Neural cell (in vitro differentiated cells): ENCODE measurements around the gene FBL. TPM values are rescaled to one million over a fixed set of nuclear protein-coding genes. Genes with fewer than 3 reads are reported as not detected.

Experiments used
- H2AFZ ChIP-seq: fragments of 200-600, 300-800 bp; sonication (generic), shearing (Covaris generic); 2 replicates; pipeline ENCODE4 v1.6.0; 2014; ENCODE audit warnings: low read depth, mild to moderate bottlenecking, antibody characterized with exemption, low read length, moderate library complexity
- H3F3A ChIP-seq: fragments of 200-600 bp; shearing (Covaris generic); 2 replicates; pipeline ENCODE4 v1.6.1; 2016; ENCODE audit warnings: mild to moderate bottlenecking, moderate library complexity, mixed read lengths, antibody characterized with exemption, low read length; ENCODE audit not compliant: insufficient read depth, poor library complexity, severe bottlenecking
- H3K27ac ChIP-seq: fragments of 200-600, 300-800 bp; sonication (generic), shearing (Covaris generic); 2 replicates; pipeline ENCODE4 v1.5.1; 2014; ENCODE audit warnings: mild to moderate bottlenecking, low read length, moderate library complexity
- H3K27me3 ChIP-seq: fragments of 300-800, 200-600 bp; sonication (generic), shearing (Covaris generic); 2 replicates; pipeline ENCODE4 v1.6.0; 2014; ENCODE audit warnings: mild to moderate bottlenecking, low read depth, low read length, moderate library complexity; ENCODE audit not compliant: insufficient read depth
- H3K36me3 ChIP-seq: fragments of 300-800, 200-600 bp; sonication (generic), shearing (Covaris generic); 2 replicates; pipeline ENCODE4 v1.5.1; 2014; ENCODE audit warnings: mild to moderate bottlenecking, antibody characterized with exemption, low read length, moderate library complexity; ENCODE audit not compliant: insufficient read depth
- H3K4me2 ChIP-seq: fragments of 300-800, 200-600 bp; sonication (generic), shearing (Covaris generic); 2 replicates; pipeline ENCODE4 v1.6.0; 2014; ENCODE audit warnings: mild to moderate bottlenecking, low read length
- H3K4me3 ChIP-seq: fragments of 300-800, 200-600 bp; sonication (generic), shearing (Covaris generic); 2 replicates; pipeline ENCODE4 v1.5.1; 2014; ENCODE audit warnings: mild to moderate bottlenecking, low read length, moderate library complexity
- H3K79me2 ChIP-seq: fragments of 200-600 bp; shearing (Covaris generic); replicated peaks from 2 replicates; pipeline ENCODE4 v1.6.0; 2014; ENCODE audit warnings: mild to moderate bottlenecking, low read length, moderate library complexity; ENCODE audit not compliant: insufficient read depth
- H3K9ac ChIP-seq: fragments of 300-800, 200-600 bp; sonication (generic), shearing (Covaris generic); 2 replicates; pipeline ENCODE4 v1.6.1; 2016; ENCODE audit warnings: mild to moderate bottlenecking, low read length, mixed read lengths
- H3K9me2 ChIP-seq: fragments of 200-600 bp; shearing (Covaris generic); 2 replicates; pipeline ENCODE4 v1.6.1; 2016; ENCODE audit warnings: mild to moderate bottlenecking, low read length, mixed read lengths; ENCODE audit not compliant: insufficient read depth
- H3K9me3 ChIP-seq: fragments of 200-600, 300-800 bp; sonication (generic), shearing (Covaris generic); 2 replicates; pipeline ENCODE4 v1.6.1; 2016; ENCODE audit warnings: mild to moderate bottlenecking, mixed run types, low read length, moderate library complexity, mixed read lengths
- H4K20me1 ChIP-seq: fragments of 200-600 bp; shearing (Covaris generic); 2 replicates; pipeline ENCODE4 v1.6.1; 2016; ENCODE audit warnings: mild to moderate bottlenecking, mixed run types; ENCODE audit not compliant: insufficient read depth
- CTCF ChIP-seq: fragments of 450-650 bp; IDR thresholded peaks from 2 replicates; pipeline ENCODE4 v1.5.1; 2014; ENCODE audit warnings: antibody characterized with exemption, mild to moderate bottlenecking, moderate library complexity; ENCODE audit not compliant: poor library complexity, severe bottlenecking
- EP300 ChIP-seq: fragments of 450-650 bp; conservative IDR thresholded peaks from 2 replicates; pipeline ENCODE4 v1.6.1; 2014; ENCODE audit warnings: antibody characterized with exemption, mild to moderate bottlenecking, moderate library complexity; ENCODE audit not compliant: poor library complexity, severe bottlenecking
- EZH2 ChIP-seq: fragments of 200-600, 300-800 bp; shearing (Covaris generic), sonication (generic); IDR thresholded peaks from 2 replicates; pipeline ENCODE4 v1.6.1; 2014; ENCODE audit warnings: antibody characterized with exemption, low read length, borderline replicate concordance, mild to moderate bottlenecking; ENCODE audit not compliant: insufficient read depth, poor library complexity, severe bottlenecking
- MXI1 ChIP-seq: fragments of 450-650 bp; conservative IDR thresholded peaks from 2 replicates; pipeline ENCODE4 v1.6.1; 2014; ENCODE audit warnings: antibody characterized with exemption, mild to moderate bottlenecking; ENCODE audit not compliant: poor library complexity, severe bottlenecking
- POLR2AphosphoS5 ChIP-seq: IDR thresholded peaks from 2 replicates; pipeline ENCODE4 v1.6.1; 2012
- RAD21 ChIP-seq: fragments of 450-650 bp; conservative IDR thresholded peaks from 2 replicates; pipeline ENCODE4 v1.6.1; 2014; ENCODE audit warnings: antibody characterized with exemption, mild to moderate bottlenecking, moderate library complexity
- REST ChIP-seq: IDR thresholded peaks from 2 replicates; pipeline ENCODE4 v1.6.1; 2012; ENCODE audit warnings: borderline replicate concordance
- SMC3 ChIP-seq: fragments of 450-650 bp; conservative IDR thresholded peaks from 2 replicates; pipeline ENCODE4 v1.6.1; 2014; ENCODE audit warnings: antibody characterized with exemption, mild to moderate bottlenecking, moderate library complexity; ENCODE audit not compliant: poor library complexity
- TAF1 ChIP-seq: IDR thresholded peaks from 2 replicates; pipeline ENCODE4 v1.6.1; 2012; ENCODE audit warnings: low read depth
- polyA plus RNA-seq: library from polyadenylated mRNA; depleted of rRNA; stranded (reverse); fragments of >200 nt; gene quantifications from 2 replicates; pipeline ENCODE4 v1.2.3, GENCODE V29; 2014

The FBL gene
- polyA plus RNA-seq, 1 donor from 2014 or later = 84.7 TPM

GRCh38 chr19:39847525-39847924 lies 1.3 kb upstream of the FBL start:
- Histone ChIP-seq H2AFZ (no peak overlapping the region), H3K36me3 (no peaks in the 10 kb centered on the region), H3K9me2 (no peaks in the 10 kb centered on the region), H3K27me3 (no peaks in the 10 kb centered on the region), H3K79me2 (peaks cover 27% of the 10 kb centered on the region), H3K27ac (no peak overlapping the region), H3K4me2 (no peak overlapping the region), H3K9ac (no peak overlapping the region), H3K4me3 (no peak overlapping the region), H4K20me1 (no peaks in the 10 kb centered on the region), H3K9me3 (no peaks in the 10 kb centered on the region), H3F3A (no peaks in the 10 kb centered on the region)
- TF ChIP-seq MXI1 = no peak
- TF ChIP-seq EP300 = no peak
- no peak for TF ChIP-seq REST
- TF ChIP-seq SMC3 = no peak
- no peak for TF ChIP-seq TAF1
- no peak for TF ChIP-seq RAD21
- TF ChIP-seq POLR2AphosphoS5 = no peak
- no peak for TF ChIP-seq EZH2
- no peak for TF ChIP-seq CTCF

- H3K79me2 ChIP-seq = peaks cover 28% of the 10 kb centered on the region
- H2AFZ ChIP-seq = peak overlapping the region; percentile 100
- TF ChIP-seq CTCF (no peak), REST (peak; percentile 4)
- H3K27ac ChIP-seq = peak overlapping the region; percentile 88
- H3K9me2 ChIP-seq = no peaks in the 10 kb centered on the region
- no peaks in the 10 kb centered on the region for H3F3A ChIP-seq
- H3K4me2 ChIP-seq = peak overlapping the region; percentile 98
- H3K36me3 ChIP-seq = no peaks in the 10 kb centered on the region
- peak overlapping the region; percentile 82 for H3K9ac ChIP-seq
- no peaks in the 10 kb centered on the region for H3K9me3 ChIP-seq
- no peaks in the 10 kb centered on the region for H3K27me3 ChIP-seq
- H4K20me1 ChIP-seq = no peaks in the 10 kb centered on the region
- peak overlapping the region; percentile 95 for H3K4me3 ChIP-seq
These were observed 703 bp upstream of the FBL start for GRCh38 chr19:39846678-39847486.
